ENCODE measurements around the gene TRAPPC6A.

Gene TRAPPC6A

DNA sequence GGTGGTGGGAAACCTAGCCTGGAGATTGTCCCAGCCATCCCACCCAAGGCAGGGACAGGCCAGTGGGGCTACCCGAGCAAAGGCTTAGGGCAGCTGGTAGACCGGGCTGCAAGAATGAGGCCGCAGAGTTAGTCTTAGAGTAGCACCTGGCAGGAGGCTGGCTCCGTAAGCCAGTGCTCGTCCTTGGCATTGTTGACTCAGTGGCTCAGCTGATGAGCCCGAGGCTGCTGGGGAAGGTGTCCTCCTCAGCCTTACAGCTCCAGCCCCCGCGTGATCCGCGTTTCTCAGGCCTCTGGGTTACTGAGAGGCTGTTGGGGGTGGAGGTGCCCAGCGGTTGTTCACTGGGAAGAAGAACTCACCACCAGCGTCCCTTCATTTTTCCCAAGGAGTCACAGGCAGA lies 60.4 kb downstream of the TRAPPC6A start:
- Histone ChIP-seq H3K36me3 (replicated peaks) (no peaks in the 10 kb centered on the region), H3K27me3 (ENCODE audit: low read depth) (no peaks in the 10 kb centered on the region), H3K4me3 (no peak overlapping the region), H3K9me3 (no peaks in the 10 kb centered on the region), H3K4me1 (no peaks in the 10 kb centered on the region)
- no peak for DNase-seq (ENCODE audit: low spot score in 2 of 2)
- in situ Hi-C loops (cut with MboI; ENCODE audit: low sequenced_read_pairs) = no loop called here

GRCh38 chr19:45117167-45117594 lies 60.9 kb downstream of the TRAPPC6A start:
- Histone ChIP-seq H3K9me3 (no peaks in the 10 kb centered on the region), H3K27me3 (ENCODE audit: low read depth) (no peaks in the 10 kb centered on the region), H3K4me1 (no peaks in the 10 kb centered on the region), H3K36me3 (replicated peaks) (no peaks in the 10 kb centered on the region), H3K4me3 (no peak overlapping the region)
- peak in 1 of 2 experiments; percentile 36 for DNase-seq (ENCODE audit: low spot score in 2 of 2)
- in situ Hi-C loops (cut with MboI; ENCODE audit: low sequenced_read_pairs) = no loop called here

- Histone ChIP-seq H3K36me3 (replicated peaks) (no peaks in the 10 kb centered on the region), H3K4me3 (no peak overlapping the region), H3K4me1 (no peaks in the 10 kb centered on the region), H3K9me3 (no peaks in the 10 kb centered on the region), H3K27me3 (ENCODE audit: low read depth) (no peaks in the 10 kb centered on the region)
- in situ Hi-C loops (cut with MboI; ENCODE audit: low sequenced_read_pairs) = no loop called here
- no peak for DNase-seq (ENCODE audit: low spot score in 2 of 2)
Measured at GRCh38 chr19:45115809-45116615, 62.0 kb downstream of the TRAPPC6A start.

- no peaks in the 10 kb centered on the region for H3K27me3 ChIP-seq (ENCODE audit: low read depth)
- no peaks in the 10 kb centered on the region for H3K36me3 ChIP-seq (replicated peaks)
- no peak overlapping the region for H3K4me3 ChIP-seq
- H3K9me3 ChIP-seq = no peaks in the 10 kb centered on the region
- no peak for DNase-seq (ENCODE audit: low spot score in 2 of 2)
- in situ Hi-C loops (cut with MboI; ENCODE audit: low sequenced_read_pairs) = no loop called here
- no peaks in the 10 kb centered on the region for H3K4me1 ChIP-seq
Measured at GRCh38 chr19:45114116-45114515, 63.9 kb downstream of the TRAPPC6A start.

- DNase-seq (ENCODE audit: low spot score in 2 of 2) = no peak
- in situ Hi-C loops (cut with MboI; ENCODE audit: low sequenced_read_pairs) = no loop called here
- H3K9me3 ChIP-seq = no peaks in the 10 kb centered on the region
- no peak overlapping the region for H3K4me3 ChIP-seq
- H3K4me1 ChIP-seq = no peaks in the 10 kb centered on the region
- H3K27me3 ChIP-seq (ENCODE audit: low read depth) = no peaks in the 10 kb centered on the region
- no peaks in the 10 kb centered on the region for H3K36me3 ChIP-seq (replicated peaks)
Measured at GRCh38 chr19:45113628-45114027, 64.4 kb downstream of the TRAPPC6A start.
